ENCODE data around the gene MIEF2.
A peak's percentile ranks its signal among the peaks of the same experiment; 100 is the strongest.
"Not testable (repeated sequence)": the region's sequence is repeated elsewhere in the genome, so short reads cannot be mapped to it uniquely, and the experiment has no call there.

MIEF2 gene, protein sequence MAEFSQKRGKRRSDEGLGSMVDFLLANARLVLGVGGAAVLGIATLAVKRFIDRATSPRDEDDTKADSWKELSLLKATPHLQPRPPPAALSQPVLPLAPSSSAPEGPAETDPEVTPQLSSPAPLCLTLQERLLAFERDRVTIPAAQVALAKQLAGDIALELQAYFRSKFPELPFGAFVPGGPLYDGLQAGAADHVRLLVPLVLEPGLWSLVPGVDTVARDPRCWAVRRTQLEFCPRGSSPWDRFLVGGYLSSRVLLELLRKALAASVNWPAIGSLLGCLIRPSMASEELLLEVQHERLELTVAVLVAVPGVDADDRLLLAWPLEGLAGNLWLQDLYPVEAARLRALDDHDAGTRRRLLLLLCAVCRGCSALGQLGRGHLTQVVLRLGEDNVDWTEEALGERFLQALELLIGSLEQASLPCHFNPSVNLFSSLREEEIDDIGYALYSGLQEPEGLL

DNA sequence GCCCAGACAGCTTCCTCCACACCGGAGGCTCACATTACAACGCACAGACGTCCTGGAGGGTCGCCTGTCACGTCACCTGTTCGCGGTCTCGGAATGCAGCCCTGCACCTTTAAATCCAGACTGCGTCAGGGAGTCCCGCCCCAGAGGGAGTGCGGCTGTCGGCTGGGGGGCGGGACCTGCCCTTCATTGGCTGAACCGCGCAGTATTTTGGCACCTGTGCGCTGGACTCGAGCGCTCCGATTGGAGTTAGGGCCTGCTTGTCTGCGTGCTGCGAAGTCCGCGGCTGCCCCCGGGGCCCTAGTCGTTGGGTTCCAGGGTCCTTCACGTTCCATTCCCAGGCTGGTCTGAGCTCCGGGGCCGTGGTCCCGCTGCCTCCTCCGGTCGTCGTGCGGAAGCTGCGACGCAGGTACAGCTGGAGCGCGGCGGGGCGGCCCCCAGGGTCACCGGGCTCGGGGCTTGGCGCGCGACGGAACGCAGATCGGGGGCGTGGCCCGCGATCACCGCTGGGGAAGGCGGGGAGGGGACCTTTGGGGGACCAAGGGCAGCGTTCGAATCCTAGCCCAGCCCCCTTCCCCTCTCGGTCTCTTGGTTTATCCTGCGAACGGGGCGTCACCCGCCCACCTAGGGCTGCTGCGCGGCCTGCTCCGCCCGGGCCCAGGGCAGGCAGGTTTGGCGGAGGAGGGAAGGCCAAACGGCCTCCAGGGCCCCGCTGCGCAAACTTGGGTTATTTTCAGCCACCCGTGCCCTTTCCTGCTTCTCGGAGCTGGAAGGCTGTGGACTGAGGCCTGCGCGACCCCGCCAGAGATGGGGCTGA, at the start of gene MIEF2:
Gene MIEF2 (plus strand): TSS at position 331 of the 814 bp plus-strand sequence. CDS start 2,059 bp downstream, outside the sequence.
- peak; percentile 67 to 88 (median 79) for DNase-seq

DNA sequence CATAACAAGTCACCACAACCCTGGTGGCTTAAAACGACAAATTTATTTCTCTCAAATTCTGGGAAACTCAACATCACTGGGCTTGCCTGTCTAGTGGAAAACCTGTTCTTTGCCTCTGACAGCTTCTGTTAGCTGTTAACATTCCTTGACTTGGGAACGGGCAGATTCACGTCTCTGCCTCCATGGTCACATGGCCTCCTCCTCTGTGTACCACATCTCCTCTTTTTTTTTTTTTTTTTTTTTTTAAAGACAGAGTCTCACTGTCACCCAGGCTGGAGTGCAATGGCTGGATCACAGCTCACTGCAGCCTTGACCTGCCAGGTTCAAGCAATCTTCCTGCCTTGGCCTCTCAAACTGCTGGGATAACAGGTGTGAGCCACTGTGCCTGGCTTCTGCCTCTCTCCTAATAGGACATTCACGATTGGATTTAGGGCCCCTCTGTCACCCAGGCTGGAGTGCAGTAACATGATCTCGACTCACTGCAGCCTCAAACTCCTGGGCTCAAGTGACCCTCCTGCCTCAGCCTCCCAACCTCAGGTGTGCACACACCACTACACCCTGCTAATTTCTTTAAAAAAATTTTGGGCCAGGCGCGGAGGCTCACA, 46.7 kb upstream of the MIEF2 start:
- no peak for DNase-seq

DNA sequence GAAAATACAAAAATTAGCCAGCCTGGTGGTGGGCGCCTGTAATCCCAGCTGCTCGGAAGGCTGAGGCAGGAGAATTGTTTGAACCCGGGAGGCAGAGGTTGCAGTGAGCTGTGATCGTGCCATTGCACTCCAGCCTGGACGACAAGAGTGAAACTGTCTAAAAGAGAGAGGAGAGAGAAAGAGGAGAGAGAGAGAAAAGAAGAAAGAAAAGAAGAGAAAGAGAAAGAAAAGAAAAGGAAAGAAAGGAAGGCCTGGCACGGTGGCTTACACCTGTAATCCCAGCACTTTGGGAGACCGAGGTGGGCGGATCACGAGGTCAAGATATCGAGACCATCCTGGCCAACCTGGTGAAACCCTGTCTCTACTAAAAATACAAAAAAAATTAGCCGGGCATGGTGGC, 43.6 kb upstream of the MIEF2 start:
- DNase-seq: not testable (repeated sequence)

DNA sequence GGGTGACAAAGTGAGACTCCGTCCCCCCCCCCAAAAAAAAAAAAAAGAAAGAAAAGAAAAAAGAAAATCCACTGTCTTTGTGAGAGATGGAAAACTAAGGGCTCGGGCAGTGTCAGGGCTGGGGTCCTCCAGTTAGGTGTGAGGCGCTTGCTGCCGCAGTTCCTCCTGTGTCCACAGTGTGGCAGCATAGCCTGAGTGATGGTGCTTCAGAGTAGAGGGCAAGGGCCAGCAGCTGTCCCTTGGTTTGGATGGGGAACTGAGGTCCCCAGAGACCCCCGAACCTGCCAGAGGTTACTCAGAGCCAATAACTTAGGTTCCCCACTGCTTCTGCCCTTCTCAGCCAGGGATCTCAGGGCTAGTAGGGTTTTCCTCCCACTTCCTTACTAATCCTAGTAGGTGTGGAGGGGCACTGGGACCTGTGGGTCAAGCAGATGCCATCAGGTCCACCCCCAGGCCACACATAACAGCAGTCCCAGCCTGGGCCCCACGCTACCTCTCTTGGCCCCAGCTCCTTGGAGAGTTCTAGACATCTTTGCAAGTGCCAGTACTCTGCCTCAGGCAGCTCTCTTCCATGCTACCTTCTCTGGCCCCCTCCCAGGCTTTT, 42.9 kb upstream of the MIEF2 start:
- peak; percentile 10 to 63 (median 47) for DNase-seq

GRCh38 chr17:18218756-18219415, 41.6 kb upstream of the MIEF2 start:
- no peak for DNase-seq

GRCh38 chr17:18224053-18224386, 36.4 kb upstream of the MIEF2 start:
- DNase-seq: no peak

DNA sequence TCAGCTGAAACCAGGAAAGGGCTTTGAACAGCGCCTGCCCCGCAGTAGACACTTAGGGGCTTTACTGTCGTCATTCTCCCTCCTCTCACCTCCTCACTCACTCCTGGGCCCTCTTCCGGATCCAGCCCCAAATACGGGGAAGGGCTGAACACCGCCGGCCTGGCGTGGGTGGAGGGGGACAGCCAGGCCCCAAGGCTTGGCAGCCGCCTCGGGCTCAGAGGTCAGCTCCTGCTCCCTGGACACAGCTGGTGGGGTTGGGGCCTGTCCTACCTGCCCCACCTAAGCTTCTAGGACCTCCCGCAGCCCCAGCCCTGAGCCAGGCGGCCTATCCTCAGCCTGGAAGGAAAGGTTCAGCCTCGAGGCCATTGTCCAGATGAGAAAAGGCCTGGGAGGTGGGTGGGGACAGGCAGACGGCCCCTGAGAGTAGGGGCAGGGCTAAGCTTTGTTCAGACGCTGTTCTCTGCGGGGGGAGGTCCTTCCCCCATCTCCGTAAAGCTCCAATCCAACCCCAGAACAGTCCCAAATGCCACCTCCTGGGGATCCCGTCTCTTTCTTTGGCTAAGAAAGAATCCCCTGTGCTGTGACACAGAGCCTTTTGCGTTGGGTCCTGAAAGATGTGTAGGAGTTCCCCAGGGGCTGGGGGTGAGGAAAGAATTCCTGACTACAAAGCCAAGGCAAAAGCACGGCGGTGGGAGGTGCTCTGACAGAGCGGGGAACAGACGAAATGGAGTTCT, 35.9 kb upstream of the MIEF2 start:
- DNase-seq: no peak

- DNase-seq: peak; percentile 78 to 97 (median 90)
Observed at GRCh38 chr17:18225121-18225641, 35.3 kb upstream of the MIEF2 start, which contains the start of gene LLGL1. Gene LLGL1, plus strand, starts transcription at chr17:18225635. Its CDS starts 48 bp downstream, at chr17:18225683.

- no peak for DNase-seq
Observed at GRCh38 chr17:18225642-18226283, 34.7 kb upstream of the MIEF2 start.

- no peak for DNase-seq
Observed at GRCh38 chr17:18226284-18226945, 34.0 kb upstream of the MIEF2 start.

- no peak for DNase-seq
Observed at GRCh38 chr17:18227635-18228034, 32.8 kb upstream of the MIEF2 start.

DNA sequence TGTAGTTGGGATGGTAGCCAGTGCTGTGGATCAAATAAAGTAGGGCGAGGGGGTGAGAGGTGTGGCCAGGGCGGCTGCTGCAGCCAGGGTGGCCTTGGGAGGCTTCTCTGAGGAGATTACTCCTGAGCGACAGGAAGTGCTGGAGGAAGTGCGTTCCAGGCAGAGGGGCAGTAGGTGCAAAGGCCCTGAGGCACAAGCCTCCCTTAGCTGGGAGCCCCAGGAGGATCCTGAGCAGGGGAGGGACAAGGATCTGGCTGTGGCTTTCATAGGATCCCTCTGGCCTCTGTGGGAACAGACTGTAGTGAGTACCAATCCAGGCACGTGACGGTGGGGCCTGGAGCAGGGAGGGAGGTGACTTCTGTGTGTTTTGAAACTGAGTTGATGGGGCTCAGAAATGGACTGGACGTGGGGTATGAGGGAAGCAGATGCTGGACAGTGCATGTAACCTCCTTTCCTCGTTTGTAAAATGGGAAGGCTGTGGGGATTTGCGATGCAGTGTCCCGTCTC, 32.2 kb upstream of the MIEF2 start:
- no peak for DNase-seq

DNA sequence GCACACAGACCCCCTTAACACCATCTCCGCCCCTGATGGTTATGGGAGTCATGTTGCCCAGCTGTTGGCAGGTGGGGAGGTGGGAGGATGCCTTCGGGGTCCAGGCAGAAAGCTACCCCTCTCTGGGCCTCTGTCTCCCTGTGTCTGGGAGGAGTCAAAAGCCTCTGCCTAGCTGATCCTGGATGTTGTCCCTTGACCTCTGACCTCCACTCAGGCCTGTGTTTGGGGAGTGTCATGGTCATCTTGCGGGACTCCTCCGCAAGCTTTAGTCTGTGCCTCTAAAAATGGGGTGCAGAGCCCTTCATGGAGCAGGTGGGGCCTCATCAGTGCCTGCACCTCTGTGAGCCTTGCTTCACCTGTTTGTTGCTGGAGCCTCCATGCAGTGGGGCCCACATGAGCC, 31.2 kb upstream of the MIEF2 start:
- DNase-seq: no peak

DNA sequence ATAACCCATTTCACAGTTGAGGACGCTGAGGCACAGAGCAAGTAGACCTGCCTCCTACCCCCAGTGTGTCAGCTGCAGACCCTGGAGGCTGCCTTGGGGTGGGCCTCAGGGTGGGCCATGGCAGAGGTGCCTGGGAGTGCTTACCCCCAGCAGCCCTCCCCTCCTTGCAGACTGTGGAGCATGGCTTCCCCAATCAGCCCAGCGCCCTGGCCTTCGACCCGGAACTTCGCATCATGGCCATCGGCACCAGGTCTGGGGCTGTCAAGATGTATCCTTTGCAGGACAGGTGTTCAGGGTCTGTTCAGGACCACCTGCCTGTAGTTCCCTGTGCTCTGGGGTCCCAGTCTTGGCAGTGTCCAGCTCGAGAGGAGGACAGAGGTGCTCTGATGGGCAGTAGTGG, 30.7 kb upstream of the MIEF2 start:
- DNase-seq: no peak

GRCh38 chr17:18230288-18231141, 29.9 kb upstream of the MIEF2 start:
- DNase-seq: no peak

GRCh38 chr17:18231164-18231563, 29.3 kb upstream of the MIEF2 start:
- DNase-seq: no peak

GRCh38 chr17:18233803-18234518, 26.5 kb upstream of the MIEF2 start:
- no peak for DNase-seq

- no peak for DNase-seq
Observed at GRCh38 chr17:18234853-18235380, 25.5 kb upstream of the MIEF2 start.
